Gastrocnemius medialis (tissue), 4 donors: Measurements from ENCODE around the gene MED22. TPM values are rescaled to one million over a fixed set of nuclear protein-coding genes. Genes with fewer than 3 reads are reported as not detected.

Experiments
- ATAC-seq, 2 donors: fragments of 150-250 bp; one replicate each; pipeline ENCODE4 v1.9.1; 2016
- DNase-seq, 2 donors: peaks; one replicate each; pipeline ENCODE4 v3.0.0-alpha.2; 2019
- H3K27ac ChIP-seq, 4 donors: fragments of 200-600 bp; sonication (generic); 1 replicate in 1 of 4; 2 replicates in 3 of 4; pipeline ENCODE4 v1.5.1; 2016 to 2018; ENCODE audit warnings: mild to moderate bottlenecking in 2 of 4, moderate library complexity in 1 of 4
- H3K27me3 ChIP-seq, 3 donors: fragments of 200-600 bp; sonication (generic) in 2 of 3; 1 replicate in 1 of 3; 2 replicates in 2 of 3; pipeline versions ENCODE4 v1.5.1 to v1.6.0; 2016 to 2019; ENCODE audit warnings: mild to moderate bottlenecking in 1 of 3, moderate library complexity in 1 of 3
- H3K36me3 ChIP-seq, 2 donors: fragments of 200-600 bp; sonication (generic) in 1 of 2; one replicate each; pipeline ENCODE4 v1.5.1; 2017 to 2018
- H3K4me1 ChIP-seq, 2 donors: fragments of 200-600 bp; sonication (generic) in 1 of 2; one replicate each; pipeline ENCODE4 v1.5.1; 2016 to 2017; ENCODE audit warnings: mild to moderate bottlenecking in 2 of 2
- H3K4me3 ChIP-seq, 4 donors: fragments of 200-600 bp; sonication (generic) in 3 of 4; 1 replicate in 1 of 4; 2 replicates in 3 of 4; pipeline ENCODE4 v1.5.1; 2016 to 2019; ENCODE audit warnings: mild to moderate bottlenecking in 2 of 4
- H3K9me3 ChIP-seq, 3 donors: fragments of 200-600 bp; sonication (generic) in 2 of 3; 1 replicate in 1 of 3; 2 replicates in 2 of 3; pipeline ENCODE4 v1.5.1; 2016 to 2019
- CTCF ChIP-seq, 5 experiments: fragments of 450-650 bp in 3 of 5; fragments of 200-600 bp in 2 of 5; sonication (generic) in 2 of 5; IDR thresholded peaks in 4 of 5; conservative IDR thresholded peaks in 1 of 5; 1 replicate in 4 of 5; 2 replicates in 1 of 5; pipeline ENCODE4 v1.5.1; 2016 to 2019; ENCODE audit warnings: antibody characterized with exemption in 5 of 5, mild to moderate bottlenecking in 3 of 5, moderate library complexity in 3 of 5
- POLR2A ChIP-seq, 2 donors: fragments of 450-650 bp; IDR thresholded peaks; one replicate each; pipeline ENCODE4 v1.6.1; 2017; ENCODE audit warnings: antibody characterized with exemption in 2 of 2, mild to moderate bottlenecking in 2 of 2, moderate library complexity in 2 of 2
- in situ Hi-C, 4 donors: fragments of 200-750 bp; cut with MboI; loops; one replicate each; pipeline versions ENCODE4 v1.15.0 to v1.8.0; 2017; ENCODE audit warnings: low sequenced_read_pairs in 4 of 4
- intact Hi-C: fragments of 100-400 bp; cut with DNase I; formaldehyde crosslinking; loops from one replicate; pipeline ENCODE4 v1.15.1; 2023; ENCODE audit warnings: low total_unique reads
- total RNA-seq, 4 donors: library from RNA; depleted of rRNA; stranded (reverse); fragments of >200 nt; gene quantifications; one replicate each; pipeline versions ENCODE4 v1.1.0 to v1.2.3, GENCODE V29; 2016

Gene MED22
- total RNA-seq, 4 donors from 2014 or later, result 8.5 to 23.4 (median 13.0) TPM

- Histone ChIP-seq H3K27me3 (no peaks in the 10 kb centered on the region), H3K27ac (peak overlapping the region in 1 of 4 donors; percentile 19), H3K4me1 (peaks cover 30 to 31% of the 10 kb centered on the region in 2 donors), H3K4me3 (no peak overlapping the region), H3K36me3 (peaks cover 0 to 48% of the 10 kb centered on the region in 2 donors), H3K9me3 (no peaks in the 10 kb centered on the region)
- intact Hi-C loops, result no loop called here
- ATAC-seq (no peak), DNase-seq (peak in 1 of 2 donors; percentile 38)
- in situ Hi-C loops, result no loop called here
- TF ChIP-seq POLR2A (IDR thresholded peaks at IDR 0.05) (no peak), CTCF (IDR thresholded peaks at IDR 0.05 in 4 of 5, conservative IDR thresholded peaks at IDR 0.05 in 1 of 5) (peak in 2 of 5 experiments; percentile 24 to 37)
These were observed 4.1 kb upstream of the MED22 start for GRCh38 chr9:133351908-133352634.

- no peak for TF ChIP-seq POLR2A (IDR thresholded peaks at IDR 0.05)
- TF ChIP-seq CTCF (IDR thresholded peaks at IDR 0.05 in 4 of 5, conservative IDR thresholded peaks at IDR 0.05 in 1 of 5), result no peak
- Histone ChIP-seq H3K4me1 (peaks cover 32 to 34% of the 10 kb centered on the region in 2 donors), H3K4me3 (no peak overlapping the region), H3K27me3 (no peaks in the 10 kb centered on the region), H3K27ac (peak overlapping the region in 1 of 4 donors; percentile 19), H3K9me3 (no peaks in the 10 kb centered on the region), H3K36me3 (peaks cover 0 to 48% of the 10 kb centered on the region in 2 donors)
- intact Hi-C loops (no loop called here), in situ Hi-C loops (no loop called here)
- ATAC-seq, result no peak
- DNase-seq, result no peak
These were observed 3.6 kb upstream of the MED22 start for GRCh38 chr9:133351526-133351907.

- Histone ChIP-seq H3K9me3 (no peaks in the 10 kb centered on the region), H3K27me3 (no peaks in the 10 kb centered on the region), H3K4me3 (no peak overlapping the region), H3K36me3 (peaks cover 0 to 51% of the 10 kb centered on the region in 2 donors), H3K27ac (peak overlapping the region in 2 of 4 donors; percentile 89 to 97), H3K4me1 (peaks cover 30 to 34% of the 10 kb centered on the region in 2 donors)
- no peak for DNase-seq
- TF ChIP-seq POLR2A (IDR thresholded peaks at IDR 0.05) (no peak), CTCF (IDR thresholded peaks at IDR 0.05 in 4 of 5, conservative IDR thresholded peaks at IDR 0.05 in 1 of 5) (no peak)
- no peak for ATAC-seq
- intact Hi-C loops (loop anchor here (5.0 to 10.0 kb wide), 2 partner anchors 135 to 318 kb away; partner anchors contain the start of gene GTF3C5), in situ Hi-C loops (no loop called here)
These were observed 2.2 kb upstream of the MED22 start for GRCh38 chr9:133349965-133350616.

GRCh38 chr9:133348718-133349573, 1.0 kb upstream of the MED22 start:
- ATAC-seq (no peak), DNase-seq (no peak)
- Histone ChIP-seq H3K9me3 (no peaks in the 10 kb centered on the region), H3K4me3 (peak overlapping the region; percentile 91 to 99 (median 97)), H3K27ac (peak overlapping the region; percentile 88 to 97 (median 90)), H3K27me3 (no peaks in the 10 kb centered on the region), H3K4me1 (peaks cover 22 to 30% of the 10 kb centered on the region in 2 donors), H3K36me3 (peaks cover 0 to 62% of the 10 kb centered on the region in 2 donors)
- in situ Hi-C loops (no loop called here), intact Hi-C loops (loop anchor here (1.0 to 10.0 kb wide), 4 partner anchors 7 to 317 kb away; partner anchors contain the start of genes GTF3C5, SURF1, SURF2 and SURF6)
- no peak for TF ChIP-seq POLR2A (IDR thresholded peaks at IDR 0.05)
- TF ChIP-seq CTCF (IDR thresholded peaks at IDR 0.05 in 4 of 5, conservative IDR thresholded peaks at IDR 0.05 in 1 of 5), result no peak
